Vagina (tissue), 2 donors: ENCODE measurements around the gene MAST4.

Experiments used
- POLR2A ChIP-seq, 2 donors: fragments of 450-650 bp; IDR thresholded peaks; one replicate each; pipeline ENCODE4 v1.6.1; 2017; ENCODE audit warnings: antibody characterized with exemption in 2 of 2, mild to moderate bottlenecking in 2 of 2, moderate library complexity in 2 of 2
- POLR2AphosphoS5 ChIP-seq, 2 donors: sonication (generic); formaldehyde crosslinking; IDR thresholded peaks; one replicate each; pipeline ENCODE4 v1.9.0; 2017; ENCODE audit warnings: antibody characterized with exemption in 2 of 2, mild to moderate bottlenecking in 2 of 2, low read depth in 1 of 2; ENCODE audit not compliant: insufficient read depth in 1 of 2
- TF ChIP-seq, protein P1 (sequence below), 3 experiments: fragments of 450-650 bp in 2 of 3; fragments of 200-600 bp in 1 of 3; sonication (generic) in 1 of 3; IDR thresholded peaks; one replicate each; pipeline ENCODE4 v1.5.1; 2017 to 2019; ENCODE audit warnings: antibody characterized with exemption in 3 of 3, mild to moderate bottlenecking in 2 of 3, moderate library complexity in 2 of 3

DNA sequence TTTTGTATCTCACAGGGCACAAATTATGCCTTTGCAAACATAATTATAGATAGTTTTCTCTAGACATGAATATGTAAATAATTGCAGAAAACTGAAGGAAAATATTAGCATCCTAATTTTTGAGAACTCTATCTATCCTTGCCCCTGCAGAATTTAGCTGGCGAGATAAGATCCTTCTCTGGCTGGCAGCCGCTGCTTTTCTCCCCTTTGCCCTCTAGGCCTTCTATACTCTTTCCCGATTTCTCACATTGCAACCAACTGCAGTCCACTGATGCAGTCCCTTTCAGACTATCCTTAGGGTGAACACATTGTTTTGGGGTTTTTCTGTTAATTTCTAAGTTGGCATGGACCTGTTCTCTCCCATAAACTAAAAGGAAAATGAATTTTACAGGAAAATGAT is 509.1 kb downstream of the MAST4 start:
- TF ChIP-seq, protein P1, sequence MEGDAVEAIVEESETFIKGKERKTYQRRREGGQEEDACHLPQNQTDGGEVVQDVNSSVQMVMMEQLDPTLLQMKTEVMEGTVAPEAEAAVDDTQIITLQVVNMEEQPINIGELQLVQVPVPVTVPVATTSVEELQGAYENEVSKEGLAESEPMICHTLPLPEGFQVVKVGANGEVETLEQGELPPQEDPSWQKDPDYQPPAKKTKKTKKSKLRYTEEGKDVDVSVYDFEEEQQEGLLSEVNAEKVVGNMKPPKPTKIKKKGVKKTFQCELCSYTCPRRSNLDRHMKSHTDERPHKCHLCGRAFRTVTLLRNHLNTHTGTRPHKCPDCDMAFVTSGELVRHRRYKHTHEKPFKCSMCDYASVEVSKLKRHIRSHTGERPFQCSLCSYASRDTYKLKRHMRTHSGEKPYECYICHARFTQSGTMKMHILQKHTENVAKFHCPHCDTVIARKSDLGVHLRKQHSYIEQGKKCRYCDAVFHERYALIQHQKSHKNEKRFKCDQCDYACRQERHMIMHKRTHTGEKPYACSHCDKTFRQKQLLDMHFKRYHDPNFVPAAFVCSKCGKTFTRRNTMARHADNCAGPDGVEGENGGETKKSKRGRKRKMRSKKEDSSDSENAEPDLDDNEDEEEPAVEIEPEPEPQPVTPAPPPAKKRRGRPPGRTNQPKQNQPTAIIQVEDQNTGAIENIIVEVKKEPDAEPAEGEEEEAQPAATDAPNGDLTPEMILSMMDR (IDR thresholded peaks at IDR 0.05) = no peak
- TF ChIP-seq POLR2A (IDR thresholded peaks at IDR 0.05) = no peak
- TF ChIP-seq POLR2AphosphoS5 (IDR thresholded peaks at IDR 0.05; ENCODE audit: insufficient read depth in 1 of 2, low read depth in 1 of 2) = no peak
